Uterus (tissue), 4 donors: ENCODE measurements around the gene TBXAS1. TPM values are rescaled to one million over a fixed set of nuclear protein-coding genes. Genes with fewer than 3 reads are reported as not detected.

ENCODE experiments used
- DNase-seq, 2 donors: peaks; one replicate each; pipeline ENCODE4 v3.0.0-alpha.2; 2019 to 2020
- H3K27ac ChIP-seq, 2 donors: fragments of 200-600 bp; sonication (generic); 1 replicate in 1 of 2; 2 replicates in 1 of 2; pipeline ENCODE4 v1.5.1; 2016 to 2018
- H3K27me3 ChIP-seq, 2 donors: fragments of 200-600 bp; sonication (generic); one replicate each; pipeline ENCODE4 v1.5.1; 2018 to 2019; ENCODE audit warnings: control low read depth in 1 of 2
- H3K36me3 ChIP-seq, 2 donors: fragments of 200-600 bp; sonication (generic); one replicate each; pipeline ENCODE4 v1.5.1; 2019; ENCODE audit warnings: control low read depth in 1 of 2
- H3K4me1 ChIP-seq, 2 donors: fragments of 200-600 bp; sonication (generic); one replicate each; pipeline ENCODE4 v1.5.1; 2018 to 2019; ENCODE audit warnings: control low read depth in 1 of 2
- H3K4me3 ChIP-seq, 2 donors: fragments of 200-600 bp; sonication (generic); 1 replicate in 1 of 2; 2 replicates in 1 of 2; pipeline ENCODE4 v1.5.1; 2018 to 2019; ENCODE audit warnings: mild to moderate bottlenecking in 1 of 2
- H3K9me3 ChIP-seq, 2 donors: fragments of 200-600 bp; sonication (generic); one replicate each; pipeline ENCODE4 v1.5.1; 2019; ENCODE audit warnings: control low read depth in 1 of 2
- POLR2A ChIP-seq, 2 donors: fragments of 450-650 bp; IDR thresholded peaks; one replicate each; pipeline ENCODE4 v1.6.1; 2016; ENCODE audit warnings: antibody characterized with exemption in 2 of 2, mild to moderate bottlenecking in 1 of 2, moderate library complexity in 1 of 2
- intact Hi-C: fragments of 100-400 bp; cut with DNase I; formaldehyde crosslinking; loops from one replicate; pipeline ENCODE4 v1.15.1; 2023; ENCODE audit warnings: low total_unique reads
- total RNA-seq, 4 donors: library from RNA; depleted of rRNA in 3 of 4; stranded (reverse); fragments of >200 nt in 3 of 4; gene quantifications; one replicate each; pipeline versions ENCODE4 v1.1.0 to v1.2.4, GENCODE V29; 2014 to 2023
- TF ChIP-seq, protein P1 (sequence below), 4 experiments: fragments of 200-600 bp in 2 of 4; fragments of 450-650 bp in 2 of 4; sonication (generic) in 2 of 4; IDR thresholded peaks; one replicate each; pipeline ENCODE4 v1.5.1; 2016 to 2019; ENCODE audit warnings: antibody characterized with exemption in 4 of 4, mild to moderate bottlenecking in 2 of 4, moderate library complexity in 1 of 4
- donor health status: DM: yes; HTN: yes; CAD: no.

Gene TBXAS1
- total RNA-seq, 4 donors from 2014 or later, result 6.6 to 14.3 (median 11.9) TPM

DNA sequence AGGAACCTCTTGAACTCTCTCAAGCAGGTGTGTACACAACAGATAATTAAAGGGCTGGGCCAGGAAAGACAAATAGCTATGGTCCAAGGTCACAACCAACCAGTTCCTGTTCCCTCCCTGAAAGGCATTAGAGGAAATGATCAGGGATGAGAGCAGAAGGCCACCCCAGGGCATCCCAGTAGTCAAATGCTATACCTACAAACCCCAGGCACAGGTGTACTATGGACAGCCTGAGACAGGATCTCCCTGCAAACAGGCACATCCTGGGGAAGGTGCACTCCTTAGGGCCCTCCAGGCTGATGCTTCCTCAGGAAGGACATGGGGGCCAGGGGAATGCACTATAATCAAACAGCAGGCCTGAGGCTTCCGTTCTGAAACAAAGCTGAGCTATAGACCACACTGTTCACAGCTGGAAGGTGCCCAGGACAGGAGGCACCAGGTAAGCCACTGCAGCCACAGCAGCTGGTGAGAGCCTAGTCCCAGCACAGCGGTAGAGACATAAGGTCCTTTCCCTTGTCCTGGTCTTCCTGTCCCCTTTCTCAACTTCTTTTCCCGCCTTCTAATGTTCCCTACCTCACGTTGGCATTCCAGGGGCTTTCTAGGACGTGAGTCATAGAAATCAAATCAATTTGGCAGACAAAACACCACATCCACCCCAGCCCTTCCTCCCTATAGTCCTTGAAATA, 220.4 kb downstream of the TBXAS1 start:
- no peak overlapping the region for H3K4me3 ChIP-seq
- DNase-seq, result no peak
- H3K27me3 ChIP-seq, result no peaks in the 10 kb centered on the region
- H3K9me3 ChIP-seq, result no peaks in the 10 kb centered on the region
- no peaks in the 10 kb centered on the region for H3K4me1 ChIP-seq
- peak overlapping the region in 1 of 2 donors; percentile 32 for H3K27ac ChIP-seq
- TF ChIP-seq, protein P1, sequence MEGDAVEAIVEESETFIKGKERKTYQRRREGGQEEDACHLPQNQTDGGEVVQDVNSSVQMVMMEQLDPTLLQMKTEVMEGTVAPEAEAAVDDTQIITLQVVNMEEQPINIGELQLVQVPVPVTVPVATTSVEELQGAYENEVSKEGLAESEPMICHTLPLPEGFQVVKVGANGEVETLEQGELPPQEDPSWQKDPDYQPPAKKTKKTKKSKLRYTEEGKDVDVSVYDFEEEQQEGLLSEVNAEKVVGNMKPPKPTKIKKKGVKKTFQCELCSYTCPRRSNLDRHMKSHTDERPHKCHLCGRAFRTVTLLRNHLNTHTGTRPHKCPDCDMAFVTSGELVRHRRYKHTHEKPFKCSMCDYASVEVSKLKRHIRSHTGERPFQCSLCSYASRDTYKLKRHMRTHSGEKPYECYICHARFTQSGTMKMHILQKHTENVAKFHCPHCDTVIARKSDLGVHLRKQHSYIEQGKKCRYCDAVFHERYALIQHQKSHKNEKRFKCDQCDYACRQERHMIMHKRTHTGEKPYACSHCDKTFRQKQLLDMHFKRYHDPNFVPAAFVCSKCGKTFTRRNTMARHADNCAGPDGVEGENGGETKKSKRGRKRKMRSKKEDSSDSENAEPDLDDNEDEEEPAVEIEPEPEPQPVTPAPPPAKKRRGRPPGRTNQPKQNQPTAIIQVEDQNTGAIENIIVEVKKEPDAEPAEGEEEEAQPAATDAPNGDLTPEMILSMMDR (IDR thresholded peaks at IDR 0.05), result no peak
- no peak for TF ChIP-seq POLR2A (IDR thresholded peaks at IDR 0.05)
- H3K36me3 ChIP-seq, result no peaks in the 10 kb centered on the region
- intact Hi-C loops, result no loop called here

DNA sequence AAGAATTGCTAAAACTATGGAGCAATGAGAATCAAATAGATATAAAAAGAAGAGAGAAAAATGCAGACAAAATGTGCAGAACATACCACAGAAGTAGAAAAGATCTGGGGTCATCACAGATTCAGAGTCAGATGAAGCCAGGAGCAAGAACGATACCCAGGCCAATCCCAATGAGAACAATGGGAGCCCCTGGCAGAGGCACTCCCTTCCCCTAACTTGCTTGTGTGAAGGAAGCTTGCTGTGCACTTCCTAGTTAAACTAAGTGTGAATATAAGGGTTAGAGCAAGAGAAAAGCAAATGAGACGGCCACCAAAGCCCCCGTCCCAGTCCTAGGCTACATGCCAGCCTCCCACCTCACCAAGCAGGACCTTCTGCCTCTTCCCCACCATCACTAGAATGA, 221.0 kb downstream of the TBXAS1 start:
- TF ChIP-seq, protein P1 (IDR thresholded peaks at IDR 0.05), result no peak
- no peak for TF ChIP-seq POLR2A (IDR thresholded peaks at IDR 0.05)
- Histone ChIP-seq H3K27ac (peak overlapping the region in 1 of 2 donors; percentile 32), H3K36me3 (no peaks in the 10 kb centered on the region), H3K4me1 (no peaks in the 10 kb centered on the region), H3K4me3 (no peak overlapping the region), H3K27me3 (no peaks in the 10 kb centered on the region), H3K9me3 (no peaks in the 10 kb centered on the region)
- no peak for DNase-seq
- intact Hi-C loops, result no loop called here

DNA sequence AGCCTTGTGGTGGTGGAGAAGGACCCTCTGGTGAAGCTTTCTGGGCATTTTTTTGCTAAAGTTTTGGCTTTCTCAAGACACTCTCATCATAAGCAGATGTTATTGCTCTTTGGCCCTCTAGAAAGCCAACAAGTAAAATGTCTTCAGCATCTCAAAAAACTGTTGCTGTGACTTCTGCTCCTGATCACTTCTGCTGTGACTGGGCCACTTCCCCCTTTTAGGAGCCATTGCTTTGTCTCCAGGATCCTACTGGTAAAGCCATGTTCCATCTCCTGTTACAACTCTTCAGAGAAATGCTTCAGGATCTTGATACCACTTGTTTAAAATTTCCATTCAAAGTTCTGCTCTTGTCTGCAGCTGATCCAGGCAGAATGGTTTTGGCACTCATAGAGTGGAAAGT, 222.8 kb downstream of the TBXAS1 start:
- Histone ChIP-seq H3K4me1 (no peaks in the 10 kb centered on the region), H3K9me3 (no peaks in the 10 kb centered on the region), H3K27me3 (no peaks in the 10 kb centered on the region), H3K4me3 (no peak overlapping the region), H3K36me3 (no peaks in the 10 kb centered on the region), H3K27ac (no peak overlapping the region)
- intact Hi-C loops, result no loop called here
- DNase-seq, result no peak
- TF ChIP-seq POLR2A (IDR thresholded peaks at IDR 0.05), result no peak
- TF ChIP-seq, protein P1 (IDR thresholded peaks at IDR 0.05), result no peak

DNA sequence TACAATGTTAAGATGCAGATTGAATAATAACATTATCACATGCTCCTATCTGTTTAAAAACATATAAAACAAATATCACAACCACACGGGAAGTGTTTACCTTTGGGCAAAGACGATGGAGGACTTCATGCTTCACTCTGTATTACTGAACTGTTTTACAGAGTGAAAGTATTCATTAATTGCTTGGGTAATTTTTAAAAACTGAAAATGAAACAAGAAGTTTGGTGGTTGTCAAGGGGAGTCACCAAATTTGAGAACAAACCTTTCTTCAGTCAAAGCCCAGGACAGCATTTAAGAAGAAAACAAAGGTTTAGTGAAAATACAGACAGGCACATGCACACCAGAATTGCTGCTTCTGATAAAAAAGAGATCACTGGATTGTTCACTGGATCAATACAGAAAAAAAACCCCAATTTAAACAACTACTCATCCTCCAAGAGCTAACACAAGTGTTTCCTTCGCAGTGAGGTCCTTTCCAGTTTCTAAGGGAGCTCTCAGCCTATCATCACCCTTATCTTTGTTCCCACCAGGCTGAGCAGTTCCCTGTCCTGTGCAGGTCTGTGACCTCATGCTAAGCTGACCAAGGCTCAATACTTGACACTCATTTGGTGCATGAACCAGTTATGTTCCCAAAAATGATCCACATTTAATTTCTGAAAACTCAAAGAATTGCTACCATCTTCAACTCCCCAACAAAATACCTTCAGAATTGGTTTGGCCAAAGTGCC, 224.9 kb downstream of the TBXAS1 start:
- Histone ChIP-seq H3K9me3 (no peaks in the 10 kb centered on the region), H3K36me3 (no peaks in the 10 kb centered on the region), H3K4me1 (no peaks in the 10 kb centered on the region), H3K27ac (no peak overlapping the region), H3K27me3 (no peaks in the 10 kb centered on the region), H3K4me3 (no peak overlapping the region)
- intact Hi-C loops, result no loop called here
- no peak for DNase-seq
- TF ChIP-seq, protein P1 (IDR thresholded peaks at IDR 0.05), result no peak
- no peak for TF ChIP-seq POLR2A (IDR thresholded peaks at IDR 0.05)

DNA sequence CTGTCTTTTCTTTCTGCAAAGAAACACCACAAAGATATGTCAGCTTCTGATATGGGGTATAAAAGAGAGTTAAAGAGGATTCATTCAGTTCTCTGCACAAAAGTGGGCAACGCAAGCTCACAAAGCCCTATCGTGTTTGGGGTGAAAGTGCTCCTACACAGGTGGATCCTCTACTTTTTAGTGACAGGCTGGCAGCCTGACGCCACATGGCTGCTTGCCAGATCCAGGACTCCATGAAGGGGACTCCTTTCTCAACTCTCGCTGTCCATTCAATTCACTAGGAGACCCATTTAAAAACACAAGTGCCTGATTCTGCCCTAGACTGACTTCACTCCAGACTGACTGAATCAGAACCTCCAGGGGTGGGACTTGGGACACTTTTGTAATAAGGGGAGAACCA, 225.7 kb downstream of the TBXAS1 start:
- intact Hi-C loops, result no loop called here
- Histone ChIP-seq H3K4me3 (no peak overlapping the region), H3K27ac (no peak overlapping the region), H3K36me3 (no peaks in the 10 kb centered on the region), H3K27me3 (no peaks in the 10 kb centered on the region), H3K4me1 (peaks cover 0 to 4% of the 10 kb centered on the region in 2 donors), H3K9me3 (no peaks in the 10 kb centered on the region)
- DNase-seq, result no peak
- TF ChIP-seq, protein P1 (IDR thresholded peaks at IDR 0.05), result no peak
- no peak for TF ChIP-seq POLR2A (IDR thresholded peaks at IDR 0.05)
